Activated CD4-positive, alpha-beta T cell treated with anti-CD3 and anti-CD28 coated beads for 36 hours (primary cell): ENCODE data around the gene NOP9. TPM values are rescaled to one million over a fixed set of nuclear protein-coding genes. Genes with fewer than 3 reads are reported as not detected.
A peak's percentile ranks its signal among the peaks of the same experiment; 100 is the strongest.

Source experiments
- ATAC-seq: fragments of 200-7000 bp; cut with Tn5 transposase; one replicate; pipeline ENCODE4 v1.10.0; 2021; ENCODE audit warnings: mild to moderate bottlenecking, moderate library complexity
- CTCF ChIA-PET: fragments of 350-600 bp; sonication (Branson Sonifier 250); formaldehyde crosslinking; loops from one replicate; lab custom pipeline; 2021; ENCODE audit warnings: antibody characterized with exemption; lab: Charles Lee
- POLR2A ChIA-PET: fragments of 350-600 bp; sonication (Branson Sonifier 250); formaldehyde crosslinking; loops from one replicate; lab custom pipeline; 2021; ENCODE audit warnings: antibody characterized with exemption, inconsistent platforms; lab: Charles Lee
- DNase-seq: peaks from one replicate; pipeline ENCODE4 v3.0.0-alpha.2; 2020
- H3K27ac Mint-ChIP-seq: one replicate; pipeline ENCODE4 v1.8.0; 2021; ENCODE audit warnings: mixed read lengths
- H3K27me3 Mint-ChIP-seq: one replicate; pipeline ENCODE4 v1.8.0; 2021; ENCODE audit warnings: mixed read lengths
- H3K36me3 Mint-ChIP-seq: one replicate; pipeline ENCODE4 v1.8.0; 2021; ENCODE audit warnings: low read depth, mixed read lengths
- H3K4me1 Mint-ChIP-seq: one replicate; pipeline ENCODE4 v1.8.0; 2021; ENCODE audit warnings: mixed read lengths
- H3K4me3 Mint-ChIP-seq: one replicate; pipeline ENCODE4 v1.8.0; 2021; ENCODE audit warnings: mild to moderate bottlenecking, moderate library complexity, mixed read lengths
- H3K9me3 Mint-ChIP-seq: one replicate; pipeline ENCODE4 v1.8.0; 2021; ENCODE audit warnings: low read depth, mixed read lengths
- intact Hi-C, 2 experiments: fragments of 100-400 bp; cut with DNase I in 1 of 2; cut with micrococcal nuclease in 1 of 2; formaldehyde crosslinking; loops; one replicate each; pipeline versions ENCODE4 v1.14.2 to v1.15.1; 2022 to 2024; cut with DNase I, micrococcal nuclease
- total RNA-seq, 2 experiments: library from RNA; stranded (reverse); gene quantifications; one replicate each; pipeline ENCODE4 v1.2.3, GENCODE V29; 2021

Gene NOP9
- total RNA-seq, 2 experiments from 2014 or later: 24.4 to 32.5 TPM

GRCh38 chr14:24315807-24316596 is 16.4 kb downstream of the NOP9 start:
- H3K4me3 Mint-ChIP-seq: no peak overlapping the region

GRCh38 chr14:24316597-24316950 is 16.9 kb downstream of the NOP9 start:
- H3K4me3 Mint-ChIP-seq: no peak overlapping the region

More at GRCh38 chr14:24315807-24316596, 16.4 kb downstream of the NOP9 start:
- no peak for ATAC-seq
- Mint-ChIP-seq H3K27ac (no peak overlapping the region), H3K27me3 (no peaks in the 10 kb centered on the region), H3K4me1 (peaks cover 49% of the 10 kb centered on the region), H3K9me3 (no peaks in the 10 kb centered on the region), H3K36me3 (peaks cover 6% of the 10 kb centered on the region)
- DNase-seq: no peak
- intact Hi-C loops: no loop called here
- CTCF ChIA-PET: interaction anchor here (0.9 to 10.7 kb wide), 4 partner anchors 8 to 18 kb away, joined by 3 to 120 read pairs (median 6); partner anchors contain the start of genes CIDEB, DHRS1 and NOP9
- POLR2A ChIA-PET: no interaction called here

GRCh38 chr14:24317141-24317928 is 17.7 kb downstream of the NOP9 start:
- POLR2A ChIA-PET: no interaction called here
- Mint-ChIP-seq H3K27me3 (no peaks in the 10 kb centered on the region), H3K4me3 (no peak overlapping the region), H3K36me3 (peaks cover 2% of the 10 kb centered on the region), H3K4me1 (peaks cover 42% of the 10 kb centered on the region), H3K9me3 (no peaks in the 10 kb centered on the region), H3K27ac (peak overlapping the region; percentile 35)
- intact Hi-C loops: no loop called here
- CTCF ChIA-PET: interaction anchor here (0.6 to 5.5 kb wide), 4 partner anchors 9 to 16 kb away, joined by 3 to 40 read pairs (median 8); partner anchors contain the start of genes CIDEB and LTB4R2
- DNase-seq (no peak), ATAC-seq (peak; percentile 54)

More at GRCh38 chr14:24316597-24316950, 16.9 kb downstream of the NOP9 start:
- DNase-seq (no peak), ATAC-seq (no peak)
- peaks cover 6% of the 10 kb centered on the region for H3K36me3 Mint-ChIP-seq
- ChIA-PET POLR2A (no interaction called here), CTCF (interaction anchor here (0.9 to 1.3 kb wide), 3 partner anchors 8 to 17 kb away, joined by 3 to 8 read pairs (median 4); partner anchors contain the start of gene CIDEB)
- H3K4me1 Mint-ChIP-seq: peaks cover 49% of the 10 kb centered on the region
- H3K9me3 Mint-ChIP-seq: no peaks in the 10 kb centered on the region
- intact Hi-C loops: no loop called here
- H3K27me3 Mint-ChIP-seq: no peaks in the 10 kb centered on the region
- no peak overlapping the region for H3K27ac Mint-ChIP-seq

- Mint-ChIP-seq H3K4me3 (no peak overlapping the region), H3K27ac (no peak overlapping the region), H3K27me3 (peaks cover 2% of the 10 kb centered on the region), H3K4me1 (peaks cover 14% of the 10 kb centered on the region), H3K9me3 (no peaks in the 10 kb centered on the region), H3K36me3 (peaks cover 1% of the 10 kb centered on the region)
- CTCF ChIA-PET: interaction anchor here (0.6 to 5.5 kb wide), 4 partner anchors 11 to 1236 kb away, joined by 3 to 40 read pairs (median 5); partner anchors contain the start of genes CIDEB and LTB4R2
- intact Hi-C loops: no loop called here
- no peak for ATAC-seq
- no peak for DNase-seq
- POLR2A ChIA-PET: no interaction called here
These were observed 21.7 kb downstream of the NOP9 start for GRCh38 chr14:24321212-24321975.

GRCh38 chr14:24322672-24323071 is 23.0 kb downstream of the NOP9 start:
- H3K4me3 Mint-ChIP-seq: no peak overlapping the region
- intact Hi-C loops: no loop called here
- POLR2A ChIA-PET: no interaction called here
- H3K36me3 Mint-ChIP-seq: no peaks in the 10 kb centered on the region
- H3K4me1 Mint-ChIP-seq: peaks cover 8% of the 10 kb centered on the region
- ATAC-seq (no peak), DNase-seq (no peak)
- CTCF ChIA-PET: interaction anchor here (1.0 to 5.5 kb wide), 4 partner anchors 10 to 74 kb away, joined by 3 to 40 read pairs (median 4); partner anchors contain the start of genes CIDEB and LTB4R2
- H3K27me3 Mint-ChIP-seq: peaks cover 2% of the 10 kb centered on the region
- no peak overlapping the region for H3K27ac Mint-ChIP-seq
- H3K9me3 Mint-ChIP-seq: no peaks in the 10 kb centered on the region

- CTCF ChIA-PET: interaction anchor here (0.6 to 2.4 kb wide), 6 partner anchors 14 to 420 kb away, joined by 3 to 11 read pairs (median 3); partner anchors contain the start of gene LTB4R2
These were observed 23.7 kb downstream of the NOP9 start for GRCh38 chr14:24323341-24323740.

GRCh38 chr14:24324024-24324423 is 24.4 kb downstream of the NOP9 start:
- Mint-ChIP-seq H3K27ac (no peak overlapping the region), H3K4me3 (no peak overlapping the region), H3K9me3 (no peaks in the 10 kb centered on the region), H3K4me1 (peaks cover 4% of the 10 kb centered on the region), H3K27me3 (peaks cover 2% of the 10 kb centered on the region), H3K36me3 (no peaks in the 10 kb centered on the region)
- POLR2A ChIA-PET: no interaction called here
- intact Hi-C loops: no loop called here
- CTCF ChIA-PET: interaction anchor here (1.0 to 2.4 kb wide), 2 partner anchors 14 to 107 kb away, joined by 3 to 11 read pairs; partner anchors contain the start of gene LTB4R2
- ATAC-seq (no peak), DNase-seq (no peak)

More at GRCh38 chr14:24323341-24323740, 23.7 kb downstream of the NOP9 start:
- Mint-ChIP-seq H3K9me3 (no peaks in the 10 kb centered on the region), H3K4me1 (peaks cover 4% of the 10 kb centered on the region), H3K27me3 (peaks cover 2% of the 10 kb centered on the region), H3K36me3 (no peaks in the 10 kb centered on the region), H3K27ac (no peak overlapping the region), H3K4me3 (no peak overlapping the region)
- intact Hi-C loops: no loop called here
- DNase-seq (no peak), ATAC-seq (no peak)
- POLR2A ChIA-PET: no interaction called here

GRCh38 chr14:24325041-24325530 is 25.4 kb downstream of the NOP9 start:
- ChIA-PET POLR2A (no interaction called here), CTCF (interaction anchor here (0.6 to 2.4 kb wide), 6 partner anchors 8 to 214 kb away, joined by 3 to 11 read pairs (median 4); partner anchors contain the start of gene CIDEB)
- H3K4me1 Mint-ChIP-seq: peaks cover 4% of the 10 kb centered on the region
- ATAC-seq (no peak), DNase-seq (no peak)
- intact Hi-C loops: no loop called here
- no peak overlapping the region for H3K27ac Mint-ChIP-seq
- no peaks in the 10 kb centered on the region for H3K36me3 Mint-ChIP-seq
- peaks cover 2% of the 10 kb centered on the region for H3K27me3 Mint-ChIP-seq
- no peak overlapping the region for H3K4me3 Mint-ChIP-seq
- no peaks in the 10 kb centered on the region for H3K9me3 Mint-ChIP-seq

GRCh38 chr14:24325963-24326362 is 26.3 kb downstream of the NOP9 start:
- H3K4me3 Mint-ChIP-seq: no peak overlapping the region
- no peaks in the 10 kb centered on the region for H3K36me3 Mint-ChIP-seq
- peaks cover 4% of the 10 kb centered on the region for H3K4me1 Mint-ChIP-seq
- ChIA-PET POLR2A (no interaction called here), CTCF (interaction anchor here (1.2 to 1.6 kb wide), 2 partner anchors 16 to 83 kb away, joined by 3 to 4 read pairs; partner anchors contain the start of gene TINF2)
- no peaks in the 10 kb centered on the region for H3K9me3 Mint-ChIP-seq
- peaks cover 8% of the 10 kb centered on the region for H3K27me3 Mint-ChIP-seq
- intact Hi-C loops: no loop called here
- ATAC-seq: no peak
- H3K27ac Mint-ChIP-seq: no peak overlapping the region
- no peak for DNase-seq

- CTCF ChIA-PET: interaction anchor here (0.6 to 3.7 kb wide), 7 partner anchors 10 to 218 kb away, joined by 3 to 22 read pairs (median 3); partner anchors contain the start of gene CIDEB
- DNase-seq (no peak), ATAC-seq (no peak)
- H3K36me3 Mint-ChIP-seq: no peaks in the 10 kb centered on the region
- POLR2A ChIA-PET: no interaction called here
- intact Hi-C loops: no loop called here
- H3K4me1 Mint-ChIP-seq: peaks cover 14% of the 10 kb centered on the region
- no peak overlapping the region for H3K4me3 Mint-ChIP-seq
- no peaks in the 10 kb centered on the region for H3K9me3 Mint-ChIP-seq
- no peak overlapping the region for H3K27ac Mint-ChIP-seq
- H3K27me3 Mint-ChIP-seq: peaks cover 14% of the 10 kb centered on the region
These were observed 27.7 kb downstream of the NOP9 start for GRCh38 chr14:24327303-24327702.
